ENCODE measurements around the gene COL9A3. TPM values are rescaled to one million over a fixed set of nuclear protein-coding genes. Genes with fewer than 3 reads are reported as not detected.

Gene COL9A3
- total RNA-seq, 2 experiments from 2014 or later, result not detected

DNA sequence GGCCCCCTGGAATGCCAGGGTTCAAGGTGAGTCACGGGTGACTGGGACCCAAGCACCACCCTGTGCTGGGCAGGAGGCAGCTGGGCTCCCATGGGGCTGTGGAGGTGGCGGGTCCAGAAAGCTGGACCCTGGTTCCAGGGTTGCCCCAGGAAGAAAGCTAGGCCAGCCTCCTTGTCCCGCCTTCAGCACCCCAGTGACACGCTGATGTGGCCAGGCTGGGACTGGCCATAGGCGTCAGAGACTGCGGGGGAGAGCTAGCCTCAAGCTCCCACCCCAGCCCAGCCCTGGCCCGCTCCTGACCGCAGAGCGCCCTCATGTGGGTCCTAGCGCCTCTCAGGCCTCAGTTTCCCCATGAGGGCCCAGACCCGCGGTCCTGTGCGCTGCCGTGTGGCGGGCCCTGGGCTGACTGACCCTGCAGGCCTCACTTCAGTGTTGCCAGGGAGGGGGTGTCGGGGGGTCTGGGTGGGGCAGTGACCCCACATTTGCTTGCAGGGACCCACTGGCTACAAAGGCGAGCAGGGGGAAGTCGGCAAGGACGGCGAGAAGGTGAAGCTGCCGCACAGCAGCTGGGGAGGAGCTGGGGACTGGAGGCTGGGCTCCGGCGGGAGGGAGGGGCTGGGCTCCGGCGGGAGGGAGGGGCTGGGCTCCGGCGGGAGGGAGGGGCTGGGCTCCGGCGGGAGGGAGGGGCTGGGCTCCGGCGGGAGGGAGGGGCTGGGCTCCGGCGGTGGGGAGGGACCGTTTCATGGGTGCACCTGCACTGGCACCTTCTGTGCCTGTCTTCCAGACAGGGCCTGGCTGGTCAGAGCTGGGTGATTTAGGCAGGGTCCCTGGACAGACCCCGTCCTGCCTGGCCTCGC, 7.9 kb downstream of the COL9A3 start:
- intact Hi-C loops (cut with DNase I, micrococcal nuclease), result no loop called here
- H3K9me3 Mint-ChIP-seq, result no peaks in the 10 kb centered on the region
- POLR2A ChIA-PET, result interaction anchor here (0.8 to 1.0 kb wide), 3 partner anchors 9 to 37 kb away, joined by 3 to 5 read pairs (median 3); no protein-coding TSS in a partner anchor
- H3K27ac Mint-ChIP-seq, result no peak overlapping the region
- Histone ChIP-seq H3K4me3 (ENCODE audit: low read length) (peak overlapping the region; percentile 46), H3K9me3 (ENCODE audit: control insufficient read depth in 1 of 2, insufficient read depth in 1 of 2, low read length in 2 of 2) (no peaks in the 10 kb centered on the region), H3K27ac (ENCODE audit: low read depth in 1 of 2, low read length in 2 of 2) (no peak overlapping the region), H3K4me1 (ENCODE audit: insufficient read depth, low read length) (peaks cover 11% of the 10 kb centered on the region), H3K27me3 (ENCODE audit: control insufficient read depth in 1 of 2, insufficient read depth in 2 of 2, low read length in 2 of 2) (peaks cover under 1 to 2% of the 10 kb centered on the region in 2 experiments), H3K36me3 (ENCODE audit: insufficient read depth, low read length) (no peaks in the 10 kb centered on the region)
- CTCF ChIA-PET, result no interaction called here
- no peaks in the 10 kb centered on the region for H3K36me3 Mint-ChIP-seq (ENCODE audit: low read depth)
- TF ChIP-seq, protein P1, sequence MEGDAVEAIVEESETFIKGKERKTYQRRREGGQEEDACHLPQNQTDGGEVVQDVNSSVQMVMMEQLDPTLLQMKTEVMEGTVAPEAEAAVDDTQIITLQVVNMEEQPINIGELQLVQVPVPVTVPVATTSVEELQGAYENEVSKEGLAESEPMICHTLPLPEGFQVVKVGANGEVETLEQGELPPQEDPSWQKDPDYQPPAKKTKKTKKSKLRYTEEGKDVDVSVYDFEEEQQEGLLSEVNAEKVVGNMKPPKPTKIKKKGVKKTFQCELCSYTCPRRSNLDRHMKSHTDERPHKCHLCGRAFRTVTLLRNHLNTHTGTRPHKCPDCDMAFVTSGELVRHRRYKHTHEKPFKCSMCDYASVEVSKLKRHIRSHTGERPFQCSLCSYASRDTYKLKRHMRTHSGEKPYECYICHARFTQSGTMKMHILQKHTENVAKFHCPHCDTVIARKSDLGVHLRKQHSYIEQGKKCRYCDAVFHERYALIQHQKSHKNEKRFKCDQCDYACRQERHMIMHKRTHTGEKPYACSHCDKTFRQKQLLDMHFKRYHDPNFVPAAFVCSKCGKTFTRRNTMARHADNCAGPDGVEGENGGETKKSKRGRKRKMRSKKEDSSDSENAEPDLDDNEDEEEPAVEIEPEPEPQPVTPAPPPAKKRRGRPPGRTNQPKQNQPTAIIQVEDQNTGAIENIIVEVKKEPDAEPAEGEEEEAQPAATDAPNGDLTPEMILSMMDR (IDR thresholded peaks at IDR 0.05), result no peak
- no peak overlapping the region for H3K4me3 Mint-ChIP-seq
- H3K4me1 Mint-ChIP-seq (ENCODE audit: low read depth), result no peaks in the 10 kb centered on the region
- DNase-seq (peak in 13 of 14 experiments; percentile 22 to 78 (median 58)), ATAC-seq (ENCODE audit: poor library complexity) (peak; percentile 76)
- no peaks in the 10 kb centered on the region for H3K27me3 Mint-ChIP-seq

- no peak overlapping the region for H3K4me3 ChIP-seq (ENCODE audit: low read length)
- no peak overlapping the region for H3K4me3 Mint-ChIP-seq
- H3K4me1 Mint-ChIP-seq (ENCODE audit: low read depth), result no peaks in the 10 kb centered on the region
- H3K27ac ChIP-seq (ENCODE audit: low read depth in 1 of 2, low read length in 2 of 2), result no peak overlapping the region
- DNase-seq, result peak in 1 of 14 experiments; percentile 10
- no peaks in the 10 kb centered on the region for H3K9me3 ChIP-seq (ENCODE audit: control insufficient read depth in 1 of 2, insufficient read depth in 1 of 2, low read length in 2 of 2)
- H3K27me3 Mint-ChIP-seq, result no peaks in the 10 kb centered on the region
- no peak overlapping the region for H3K27ac Mint-ChIP-seq
- TF ChIP-seq, protein P1 (IDR thresholded peaks at IDR 0.05), result no peak
- no peaks in the 10 kb centered on the region for H3K27me3 ChIP-seq (ENCODE audit: control insufficient read depth in 1 of 2, insufficient read depth in 2 of 2, low read length in 2 of 2)
- CTCF ChIA-PET, result no interaction called here
- no peaks in the 10 kb centered on the region for H3K36me3 Mint-ChIP-seq (ENCODE audit: low read depth)
- no peak for ATAC-seq (ENCODE audit: poor library complexity)
- POLR2A ChIA-PET, result interaction anchor here (0.8 to 1.0 kb wide), 3 partner anchors 9 to 37 kb away, joined by 3 to 5 read pairs (median 3); no protein-coding TSS in a partner anchor
- no peaks in the 10 kb centered on the region for H3K9me3 Mint-ChIP-seq
- intact Hi-C loops (cut with DNase I, micrococcal nuclease), result no loop called here
- H3K36me3 ChIP-seq (ENCODE audit: insufficient read depth, low read length), result no peaks in the 10 kb centered on the region
- H3K4me1 ChIP-seq (ENCODE audit: insufficient read depth, low read length), result peaks cover 11% of the 10 kb centered on the region
These were observed 8.6 kb downstream of the COL9A3 start for GRCh38 chr20:62825333-62825985.

DNA sequence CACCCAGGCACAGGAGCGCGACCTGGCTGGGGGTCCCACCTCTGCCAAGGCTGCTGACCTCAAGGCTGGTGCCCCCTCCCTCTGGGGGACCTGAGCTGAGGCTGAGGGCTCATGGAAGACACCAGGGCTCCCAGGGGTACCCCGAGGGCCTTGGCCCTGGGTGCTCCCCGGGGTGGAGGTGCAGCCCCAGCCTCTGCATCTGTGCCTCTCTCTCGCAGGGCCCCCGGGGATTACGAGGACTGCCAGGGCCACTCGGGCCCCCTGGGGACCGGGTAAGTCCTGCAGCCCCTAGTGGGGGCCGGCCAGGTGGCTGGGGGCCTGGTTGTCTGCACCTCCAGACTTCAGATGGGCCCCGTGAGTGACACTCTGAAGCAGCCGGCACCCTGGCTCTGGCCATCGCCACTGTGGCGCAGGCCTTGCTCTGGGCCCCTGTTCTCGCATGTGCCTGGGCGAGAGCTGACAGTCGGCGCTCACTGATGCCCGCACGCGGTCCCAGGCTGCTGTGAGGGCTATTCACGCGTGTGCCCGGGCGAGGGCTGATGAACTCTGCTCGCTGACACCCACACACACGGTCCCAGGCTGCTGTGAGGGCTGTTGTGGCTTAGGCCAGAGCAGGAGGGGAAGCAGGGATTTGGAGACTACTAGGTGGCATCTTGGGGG, 9.3 kb downstream of the COL9A3 start:
- peaks cover 11% of the 10 kb centered on the region for H3K4me1 ChIP-seq (ENCODE audit: insufficient read depth, low read length)
- ChIA-PET CTCF (no interaction called here), POLR2A (interaction anchor here (1.0 kb wide), 1 partner anchor 10 kb away, joined by 3 read pairs; no protein-coding TSS in a partner anchor)
- no peak overlapping the region for H3K4me3 ChIP-seq (ENCODE audit: low read length)
- TF ChIP-seq, protein P1 (IDR thresholded peaks at IDR 0.05), result no peak
- Mint-ChIP-seq H3K27me3 (no peaks in the 10 kb centered on the region), H3K9me3 (no peaks in the 10 kb centered on the region), H3K4me1 (ENCODE audit: low read depth) (no peaks in the 10 kb centered on the region), H3K4me3 (no peak overlapping the region), H3K27ac (no peak overlapping the region), H3K36me3 (ENCODE audit: low read depth) (no peaks in the 10 kb centered on the region)
- peak in 2 of 14 experiments; percentile 18 to 33 for DNase-seq
- ATAC-seq (ENCODE audit: poor library complexity), result no peak
- H3K27ac ChIP-seq (ENCODE audit: low read depth in 1 of 2, low read length in 2 of 2), result no peak overlapping the region
- no peaks in the 10 kb centered on the region for H3K27me3 ChIP-seq (ENCODE audit: control insufficient read depth in 1 of 2, insufficient read depth in 2 of 2, low read length in 2 of 2)
- intact Hi-C loops (cut with DNase I, micrococcal nuclease), result loop anchor here in 1 of 2 experiments (2.0 kb wide), 1 partner anchor 35 kb away; the partner anchor contains the start of gene TCFL5
- H3K9me3 ChIP-seq (ENCODE audit: control insufficient read depth in 1 of 2, insufficient read depth in 1 of 2, low read length in 2 of 2), result no peaks in the 10 kb centered on the region
- H3K36me3 ChIP-seq (ENCODE audit: insufficient read depth, low read length), result no peaks in the 10 kb centered on the region
